Caki2 (cell line): ENCODE measurements around the gene CCDC192. TPM values are rescaled to one million over a fixed set of nuclear protein-coding genes. Genes with fewer than 3 reads are reported as not detected.

ENCODE experiments used
- DNase-seq: peaks from one replicate; pipeline ENCODE4 v3.0.0-alpha.2; 2015; ENCODE audit warnings: low read depth
- in situ Hi-C: cut with HindIII; loops from 2 replicates; pipeline ENCODE4 v1.10.0; 2016; ENCODE audit warnings: low sequenced_read_pairs, low pct_unique_long_range_greater_than_20kb, mixed read lengths
- total RNA-seq: library from RNA; depleted of rRNA; stranded (reverse); fragments of >200 nt; shearing (Covaris generic); gene quantifications from 2 replicates; pipeline ENCODE4 v1.2.3, GENCODE V29; 2014; ENCODE audit warnings: low replicate concordance

CCDC192 gene
- total RNA-seq, 1 experiment from 2014 or later = not detected

GRCh38 chr5:127858116-127858784 lies 155.1 kb downstream of the CCDC192 start:
- in situ Hi-C loops = no loop called here
- peak; percentile 73 for DNase-seq

GRCh38 chr5:127860291-127860690 lies 157.1 kb downstream of the CCDC192 start:
- no peak for DNase-seq
- in situ Hi-C loops = no loop called here

- in situ Hi-C loops = no loop called here
- no peak for DNase-seq
Observed at GRCh38 chr5:127863161-127863560, 160.0 kb downstream of the CCDC192 start.

- in situ Hi-C loops = no loop called here
Observed at GRCh38 chr5:127863610-127864395, 160.6 kb downstream of the CCDC192 start.

GRCh38 chr5:127864511-127864910 lies 161.3 kb downstream of the CCDC192 start:
- in situ Hi-C loops = no loop called here
- no peak for DNase-seq

More at GRCh38 chr5:127863610-127864395, 160.6 kb downstream of the CCDC192 start:
- DNase-seq = no peak

GRCh38 chr5:127865273-127865672 lies 162.1 kb downstream of the CCDC192 start:
- in situ Hi-C loops = no loop called here
- DNase-seq = no peak

GRCh38 chr5:127867022-127867783 lies 164.0 kb downstream of the CCDC192 start:
- in situ Hi-C loops = no loop called here
- DNase-seq = no peak

- DNase-seq = no peak
- in situ Hi-C loops = no loop called here
Observed at GRCh38 chr5:127870914-127871313, 167.7 kb downstream of the CCDC192 start.

- DNase-seq = peak; percentile 28
- in situ Hi-C loops = no loop called here
Observed at GRCh38 chr5:127871503-127872153, 168.4 kb downstream of the CCDC192 start.

GRCh38 chr5:127872494-127872893 lies 169.3 kb downstream of the CCDC192 start:
- DNase-seq = no peak
- in situ Hi-C loops = no loop called here

- in situ Hi-C loops = no loop called here
Observed at GRCh38 chr5:127875235-127876021, 172.2 kb downstream of the CCDC192 start.

GRCh38 chr5:127876384-127876783 lies 173.2 kb downstream of the CCDC192 start:
- in situ Hi-C loops = no loop called here
- peak; percentile 61 for DNase-seq

More at GRCh38 chr5:127875235-127876021, 172.2 kb downstream of the CCDC192 start:
- DNase-seq = peak; percentile 98

GRCh38 chr5:127878174-127878750 lies 175.1 kb downstream of the CCDC192 start:
- DNase-seq = peak; percentile 34
- in situ Hi-C loops = no loop called here

- DNase-seq = no peak
- in situ Hi-C loops = no loop called here
Observed at GRCh38 chr5:127884416-127884815, 181.2 kb downstream of the CCDC192 start.

GRCh38 chr5:127885176-127885575 lies 182.0 kb downstream of the CCDC192 start:
- in situ Hi-C loops = no loop called here
- no peak for DNase-seq

- no peak for DNase-seq
- in situ Hi-C loops = no loop called here
Observed at GRCh38 chr5:127886081-127886480, 182.9 kb downstream of the CCDC192 start.

- DNase-seq = no peak
- in situ Hi-C loops = no loop called here
Observed at GRCh38 chr5:127887282-127887681, 184.1 kb downstream of the CCDC192 start.
